22Rv1 (cell line): ENCODE results near the gene CYLD.

ENCODE experiments used
- H3K27ac ChIP-seq: fragments of 450-650 bp; 2 replicates; pipeline ENCODE4 v1.5.1; 2017
- ZFX ChIP-seq: fragments of 450-650 bp; IDR thresholded peaks from 2 replicates; pipeline ENCODE4 v1.6.1; 2017; ENCODE audit warnings: antibody characterized with exemption, borderline replicate concordance
- TF ChIP-seq, protein P1 (sequence below): fragments of 450-650 bp; IDR thresholded peaks from 2 replicates; pipeline ENCODE4 v1.5.1; 2017; ENCODE audit warnings: mild to moderate bottlenecking

Gene CYLD

DNA sequence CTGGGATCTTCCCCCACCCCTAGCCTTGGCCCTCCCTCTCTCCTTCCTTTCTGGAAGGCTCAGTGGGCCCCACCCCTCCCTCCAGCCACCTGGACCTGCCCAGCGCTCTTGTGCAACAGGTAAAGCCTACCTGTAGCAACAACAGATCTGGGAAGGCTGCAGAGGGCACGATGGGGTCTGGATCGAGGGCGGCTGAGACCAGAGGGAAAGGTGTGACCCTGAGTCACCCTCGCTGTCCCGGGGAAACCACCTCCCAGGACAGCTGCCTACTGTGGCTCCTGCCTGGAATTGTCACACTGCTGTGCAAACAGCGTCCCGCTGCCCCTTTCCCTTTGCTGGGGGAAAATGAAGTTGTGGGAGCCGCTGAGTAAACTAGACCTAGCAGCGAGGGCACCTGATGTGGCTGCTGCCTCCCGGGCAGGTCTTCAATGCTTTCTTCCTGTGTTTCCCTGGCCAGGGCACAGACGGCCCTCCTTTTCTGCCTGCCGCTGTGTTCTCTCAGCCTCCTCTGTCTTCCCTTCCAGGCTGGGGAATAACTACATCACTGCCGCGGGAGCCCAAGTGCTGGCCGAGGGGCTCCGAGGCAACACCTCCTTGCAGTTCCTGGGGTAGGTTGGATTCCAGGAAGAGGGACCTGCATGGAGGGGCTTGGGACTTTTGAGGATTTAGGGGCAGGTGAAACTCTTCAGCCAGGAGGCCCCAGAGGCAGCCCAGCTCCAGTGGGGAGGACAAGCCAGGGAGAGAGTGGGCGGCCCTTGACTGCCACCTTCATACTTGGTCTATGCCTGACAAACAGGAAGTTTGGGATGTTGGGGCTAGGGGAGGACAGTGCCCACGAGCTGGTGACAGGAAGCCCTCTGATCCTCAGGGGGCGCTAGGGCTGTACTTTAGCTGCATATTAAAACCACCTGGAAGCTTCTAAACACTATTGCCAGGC lies 22.2 kb upstream of the CYLD start:
- no peak overlapping the region for H3K27ac ChIP-seq
- TF ChIP-seq, protein P1, sequence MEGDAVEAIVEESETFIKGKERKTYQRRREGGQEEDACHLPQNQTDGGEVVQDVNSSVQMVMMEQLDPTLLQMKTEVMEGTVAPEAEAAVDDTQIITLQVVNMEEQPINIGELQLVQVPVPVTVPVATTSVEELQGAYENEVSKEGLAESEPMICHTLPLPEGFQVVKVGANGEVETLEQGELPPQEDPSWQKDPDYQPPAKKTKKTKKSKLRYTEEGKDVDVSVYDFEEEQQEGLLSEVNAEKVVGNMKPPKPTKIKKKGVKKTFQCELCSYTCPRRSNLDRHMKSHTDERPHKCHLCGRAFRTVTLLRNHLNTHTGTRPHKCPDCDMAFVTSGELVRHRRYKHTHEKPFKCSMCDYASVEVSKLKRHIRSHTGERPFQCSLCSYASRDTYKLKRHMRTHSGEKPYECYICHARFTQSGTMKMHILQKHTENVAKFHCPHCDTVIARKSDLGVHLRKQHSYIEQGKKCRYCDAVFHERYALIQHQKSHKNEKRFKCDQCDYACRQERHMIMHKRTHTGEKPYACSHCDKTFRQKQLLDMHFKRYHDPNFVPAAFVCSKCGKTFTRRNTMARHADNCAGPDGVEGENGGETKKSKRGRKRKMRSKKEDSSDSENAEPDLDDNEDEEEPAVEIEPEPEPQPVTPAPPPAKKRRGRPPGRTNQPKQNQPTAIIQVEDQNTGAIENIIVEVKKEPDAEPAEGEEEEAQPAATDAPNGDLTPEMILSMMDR = no peak
- no peak for TF ChIP-seq ZFX

DNA sequence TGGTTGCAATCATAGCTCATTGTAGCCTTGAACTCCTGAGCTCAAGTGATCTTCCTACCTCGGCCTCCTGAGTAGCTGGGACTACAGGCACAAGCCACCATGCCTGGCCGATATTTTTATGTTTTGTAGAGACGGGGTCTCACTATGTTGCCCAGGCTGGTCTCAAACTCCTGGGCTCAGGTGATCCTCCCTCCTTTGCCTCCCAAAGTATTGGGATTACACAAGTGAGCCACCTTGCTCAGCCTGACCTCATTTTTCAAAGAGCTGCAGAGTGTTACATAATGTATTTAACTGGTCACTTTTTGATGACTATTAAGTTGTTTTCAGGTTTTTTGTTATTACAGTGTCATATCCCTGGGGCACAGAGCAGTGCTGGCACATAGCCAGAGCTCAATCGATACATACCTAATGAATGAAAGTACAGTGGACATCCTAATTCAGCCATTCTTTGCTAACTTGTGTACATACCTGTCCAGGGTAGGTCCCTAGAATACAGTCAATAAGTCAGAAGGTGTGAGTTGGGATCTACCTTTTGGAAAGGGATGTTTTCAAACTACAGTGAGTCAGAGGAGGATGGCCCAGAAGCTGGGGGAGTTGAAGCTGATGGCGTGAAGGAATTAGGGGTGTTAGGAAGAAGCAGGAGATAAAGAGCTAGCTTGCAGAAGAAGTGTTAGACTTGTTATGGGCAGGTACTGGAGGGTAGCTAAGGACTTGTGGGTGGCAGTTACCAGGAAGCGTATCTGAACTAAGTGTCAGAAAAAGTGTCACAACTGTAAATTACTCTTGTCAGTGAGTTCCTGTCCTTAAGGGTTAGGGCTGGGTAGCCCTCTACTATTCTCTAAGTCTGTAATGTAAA lies 20.1 kb upstream of the CYLD start:
- no peak overlapping the region for H3K27ac ChIP-seq
- TF ChIP-seq, protein P1 = no peak
- TF ChIP-seq ZFX = no peak

DNA sequence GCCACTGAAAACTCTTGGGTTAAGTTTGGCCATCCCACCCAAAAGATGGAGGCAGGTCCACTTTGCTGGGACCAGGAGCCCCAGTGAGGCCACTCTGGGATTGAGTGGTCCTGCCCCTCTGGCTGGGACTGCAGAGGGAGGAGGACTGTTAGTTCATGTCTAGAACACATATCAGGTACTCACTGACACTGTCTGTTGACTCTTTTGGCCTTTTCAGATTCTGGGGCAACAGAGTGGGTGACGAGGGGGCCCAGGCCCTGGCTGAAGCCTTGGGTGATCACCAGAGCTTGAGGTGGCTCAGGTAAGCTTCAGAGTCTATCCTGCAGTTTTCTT lies 19.5 kb upstream of the CYLD start:
- no peak for TF ChIP-seq ZFX
- no peak overlapping the region for H3K27ac ChIP-seq

DNA sequence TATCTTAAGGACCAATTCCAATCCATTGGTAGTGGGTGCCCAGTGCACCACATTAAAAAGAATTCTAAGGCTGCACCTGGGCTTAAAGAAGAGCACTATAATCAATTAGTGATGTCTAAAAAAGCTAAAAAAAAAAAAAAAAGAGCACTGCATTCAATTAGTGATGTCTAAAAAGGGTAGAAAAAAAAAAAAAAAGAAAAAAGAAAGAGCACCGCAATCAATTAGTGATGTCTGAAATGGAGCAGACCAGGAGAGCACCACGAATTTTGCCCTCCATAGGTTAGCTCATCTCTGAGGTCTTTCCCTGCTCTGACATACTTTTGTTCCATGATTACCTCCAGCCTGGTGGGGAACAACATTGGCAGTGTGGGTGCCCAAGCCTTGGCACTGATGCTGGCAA lies 18.9 kb upstream of the CYLD start:
- H3K27ac ChIP-seq = no peak overlapping the region
- TF ChIP-seq, protein P1 = no peak
- no peak for TF ChIP-seq ZFX

DNA sequence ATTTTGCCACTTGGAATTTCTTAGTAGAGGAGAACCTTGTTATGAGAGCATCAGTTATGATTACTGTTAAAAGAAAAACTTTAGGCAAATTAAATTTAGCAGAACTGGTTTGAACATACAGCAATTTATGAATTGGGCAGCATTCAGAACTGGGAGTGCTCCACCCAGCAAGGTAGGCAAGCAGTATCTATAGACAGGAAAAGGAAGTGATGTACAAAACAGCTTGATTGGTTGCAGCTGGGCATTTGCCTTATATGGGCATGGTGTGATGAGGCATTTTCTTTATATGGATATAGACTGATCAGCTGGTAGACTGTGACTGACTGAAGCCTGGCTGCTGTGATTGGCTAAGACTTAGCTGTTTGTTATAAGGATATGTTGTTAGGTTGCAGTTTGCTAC lies 17.6 kb upstream of the CYLD start:
- H3K27ac ChIP-seq = no peak overlapping the region
- no peak for TF ChIP-seq ZFX

DNA sequence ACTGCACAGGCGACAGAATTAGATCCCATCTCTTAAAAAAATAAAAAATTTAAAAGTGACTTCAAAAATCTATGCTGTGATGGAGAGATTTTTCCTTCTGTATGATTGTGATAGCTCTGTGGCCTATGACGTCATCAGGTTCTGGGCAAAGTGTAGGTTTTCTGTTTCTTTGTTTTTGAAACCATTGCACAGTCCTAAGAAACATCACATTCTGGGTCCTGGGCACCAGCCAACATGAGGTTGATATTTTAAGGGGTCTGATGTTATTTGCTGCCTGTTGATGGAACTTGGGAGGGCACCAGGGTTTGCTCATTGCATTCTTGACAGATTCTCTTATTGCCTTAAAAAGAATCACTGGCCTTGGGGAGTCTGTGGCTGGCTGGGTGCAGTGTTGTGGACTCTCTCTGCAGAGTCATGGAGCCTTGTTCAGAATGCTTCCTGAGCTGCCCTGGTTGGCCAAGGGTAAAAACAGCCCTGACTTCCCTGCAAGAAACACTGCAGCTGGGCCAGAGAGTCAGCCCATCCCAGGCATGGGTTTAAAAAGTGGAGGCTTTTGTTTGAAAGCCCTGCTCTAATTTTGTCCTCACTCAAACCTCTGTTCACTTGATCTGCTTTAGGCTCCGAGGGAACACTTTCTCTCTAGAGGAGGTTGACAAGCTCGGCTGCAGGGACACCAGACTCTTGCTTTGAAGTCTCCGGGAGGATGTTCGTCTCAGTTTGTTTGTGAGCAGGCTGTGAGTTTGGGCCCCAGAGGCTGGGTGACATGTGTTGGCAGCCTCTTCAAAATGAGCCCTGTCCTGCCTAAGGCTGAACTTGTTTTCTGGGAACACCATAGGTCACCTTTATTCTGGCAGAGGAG lies 10.5 kb upstream of the CYLD start:
- no peak overlapping the region for H3K27ac ChIP-seq
- TF ChIP-seq ZFX = no peak
- TF ChIP-seq, protein P1 = no peak

DNA sequence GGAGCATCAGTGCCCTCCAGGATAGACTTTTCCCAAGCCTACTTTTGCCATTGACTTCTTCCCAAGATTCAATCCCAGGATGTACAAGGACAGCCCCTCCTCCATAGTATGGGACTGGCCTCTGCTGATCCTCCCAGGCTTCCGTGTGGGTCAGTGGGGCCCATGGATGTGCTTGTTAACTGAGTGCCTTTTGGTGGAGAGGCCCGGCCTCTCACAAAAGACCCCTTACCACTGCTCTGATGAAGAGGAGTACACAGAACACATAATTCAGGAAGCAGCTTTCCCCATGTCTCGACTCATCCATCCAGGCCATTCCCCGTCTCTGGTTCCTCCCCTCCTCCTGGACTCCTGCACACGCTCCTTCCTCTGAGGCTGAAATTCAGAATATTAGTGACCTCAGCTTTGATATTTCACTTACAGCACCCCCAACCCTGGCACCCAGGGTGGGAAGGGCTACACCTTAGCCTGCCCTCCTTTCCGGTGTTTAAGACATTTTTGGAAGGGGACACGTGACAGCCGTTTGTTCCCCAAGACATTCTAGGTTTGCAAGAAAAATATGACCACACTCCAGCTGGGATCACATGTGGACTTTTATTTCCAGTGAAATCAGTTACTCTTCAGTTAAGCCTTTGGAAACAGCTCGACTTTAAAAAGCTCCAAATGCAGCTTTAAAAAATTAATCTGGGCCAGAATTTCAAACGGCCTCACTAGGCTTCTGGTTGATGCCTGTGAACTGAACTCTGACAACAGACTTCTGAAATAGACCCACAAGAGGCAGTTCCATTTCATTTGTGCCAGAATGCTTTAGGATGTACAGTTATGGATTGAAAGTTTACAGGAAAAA lies 9.7 kb upstream of the CYLD start:
- TF ChIP-seq, protein P1 = no peak
- TF ChIP-seq ZFX = no peak

More for the DNA sequence above, 9.7 kb upstream of the CYLD start:
- H3K27ac ChIP-seq = no peak overlapping the region
